NB4 (cell line): Measurements from ENCODE around the gene AASS.

ENCODE experiments used
- TF ChIP-seq, protein P1 (sequence below): IDR thresholded peaks from one replicate; pipeline ENCODE4 v1.5.1; 2012; ENCODE audit warnings: low read depth, low read length
- TF ChIP-seq, protein P2 (sequence below): IDR thresholded peaks from 2 replicates; pipeline ENCODE4 v1.6.1; 2011; ENCODE audit warnings: low read depth, low read length

DNA sequence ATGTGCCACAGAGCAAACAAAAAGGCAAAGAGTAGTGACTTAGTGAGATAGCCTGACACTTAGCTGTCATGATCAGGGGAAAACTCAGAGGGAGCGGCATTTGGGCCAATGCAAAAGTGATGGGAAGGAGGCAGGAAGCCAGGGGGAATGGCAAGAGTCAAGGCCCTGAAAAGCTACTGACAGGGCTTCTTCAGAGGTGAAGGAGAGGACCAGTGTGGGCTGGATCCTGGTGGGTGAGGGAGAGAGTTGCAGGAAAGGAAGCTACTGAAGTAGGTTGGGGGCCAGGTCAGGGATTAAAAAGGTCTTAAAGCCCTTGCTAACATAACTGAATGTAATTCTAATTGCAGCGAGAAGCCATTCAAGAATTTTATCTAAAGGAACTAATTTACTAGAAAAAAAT lies 117.0 kb downstream of the AASS start:
- TF ChIP-seq, protein P1, sequence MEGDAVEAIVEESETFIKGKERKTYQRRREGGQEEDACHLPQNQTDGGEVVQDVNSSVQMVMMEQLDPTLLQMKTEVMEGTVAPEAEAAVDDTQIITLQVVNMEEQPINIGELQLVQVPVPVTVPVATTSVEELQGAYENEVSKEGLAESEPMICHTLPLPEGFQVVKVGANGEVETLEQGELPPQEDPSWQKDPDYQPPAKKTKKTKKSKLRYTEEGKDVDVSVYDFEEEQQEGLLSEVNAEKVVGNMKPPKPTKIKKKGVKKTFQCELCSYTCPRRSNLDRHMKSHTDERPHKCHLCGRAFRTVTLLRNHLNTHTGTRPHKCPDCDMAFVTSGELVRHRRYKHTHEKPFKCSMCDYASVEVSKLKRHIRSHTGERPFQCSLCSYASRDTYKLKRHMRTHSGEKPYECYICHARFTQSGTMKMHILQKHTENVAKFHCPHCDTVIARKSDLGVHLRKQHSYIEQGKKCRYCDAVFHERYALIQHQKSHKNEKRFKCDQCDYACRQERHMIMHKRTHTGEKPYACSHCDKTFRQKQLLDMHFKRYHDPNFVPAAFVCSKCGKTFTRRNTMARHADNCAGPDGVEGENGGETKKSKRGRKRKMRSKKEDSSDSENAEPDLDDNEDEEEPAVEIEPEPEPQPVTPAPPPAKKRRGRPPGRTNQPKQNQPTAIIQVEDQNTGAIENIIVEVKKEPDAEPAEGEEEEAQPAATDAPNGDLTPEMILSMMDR = no peak
- TF ChIP-seq, protein P2, sequence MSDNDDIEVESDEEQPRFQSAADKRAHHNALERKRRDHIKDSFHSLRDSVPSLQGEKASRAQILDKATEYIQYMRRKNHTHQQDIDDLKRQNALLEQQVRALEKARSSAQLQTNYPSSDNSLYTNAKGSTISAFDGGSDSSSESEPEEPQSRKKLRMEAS = no peak
